SK-N-SH (cell line): ENCODE results near the gene NEK9.

Experiments used
- CTCF ChIP-seq: fragments of 200-600 bp; sonication (generic); IDR thresholded peaks from 2 replicates; pipeline ENCODE4 v1.6.1; 2017; ENCODE audit warnings: antibody characterized with exemption, mild to moderate bottlenecking, moderate library complexity
- FOXM1 ChIP-seq: IDR thresholded peaks from 2 replicates; pipeline ENCODE4 v1.4.0; 2012; ENCODE audit warnings: low read depth, mild to moderate bottlenecking
- USF1 ChIP-seq: IDR thresholded peaks from 2 replicates; pipeline ENCODE4 v1.4.0; 2012; ENCODE audit warnings: low read depth, borderline replicate concordance
- YY1 ChIP-seq: IDR thresholded peaks from 2 replicates; pipeline ENCODE4 v1.4.0; 2012; ENCODE audit warnings: low read depth, mild to moderate bottlenecking

GRCh38 chr14:75126679-75127473 lies at the start of gene NEK9:
- no peak for TF ChIP-seq CTCF
- peak; percentile 84 for TF ChIP-seq YY1
- TF ChIP-seq USF1: no peak
- TF ChIP-seq FOXM1: no peak
